Left kidney (tissue), 8 donors: ENCODE measurements around the gene SNHG17. TPM values are rescaled to one million over a fixed set of nuclear protein-coding genes. Genes with fewer than 3 reads are reported as not detected.
"Not testable (repeated sequence)": the region's sequence is repeated elsewhere in the genome, so short reads cannot be mapped to it uniquely, and the experiment has no call there.

Experiments
- DNase-seq: peaks from one replicate; pipeline ENCODE4 v3.0.0-alpha.2; 2013
- long read RNA-seq, 8 donors: transcript quantifications; one replicate each; lab custom pipeline, GENCODE V29; 2026
- polyA plus RNA-seq: library from polyadenylated mRNA; unstranded; fragments of 120-200 nt; gene quantifications from one replicate; pipeline ENCODE4 v1.2.1, GENCODE V29; 2013; ENCODE audit not compliant: insufficient read length

The SNHG17 gene
- polyA plus RNA-seq = 43.1 TPM
- long read RNA-seq, donor 1, partial matches to known transcripts = 26 of 30 reads
- long read RNA-seq, donor 1, other reads (novel, unspliced or antisense) = 0 of 30 reads
- long read RNA-seq, donor 2, partial matches to known transcripts = 26 of 39 reads
- long read RNA-seq, donor 2, other reads (novel, unspliced or antisense) = 12 of 39 reads
- long read RNA-seq, donor 3, partial matches to known transcripts = 0 of 10 reads
- long read RNA-seq, donor 3, other reads (novel, unspliced or antisense) = 9 of 10 reads
- long read RNA-seq, donor 4 = 0 reads
- long read RNA-seq, donor 5, partial matches to known transcripts = 48 of 92 reads
- long read RNA-seq, donor 5, other reads (novel, unspliced or antisense) = 40 of 92 reads
- long read RNA-seq, donor 6, partial matches to known transcripts = 40 of 48 reads
- long read RNA-seq, donor 6, other reads (novel, unspliced or antisense) = 6 of 48 reads
- long read RNA-seq, donor 7, partial matches to known transcripts = 43 of 45 reads
- long read RNA-seq, donor 7, other reads (novel, unspliced or antisense) = 0 of 45 reads
- long read RNA-seq, donor 8, partial matches to known transcripts = 7 of 7 reads
- long read RNA-seq, donor 8, other reads (novel, unspliced or antisense) = 0 of 7 reads

- DNase-seq = peak; percentile 88
These were observed at the start of gene SNHG17 for GRCh38 chr20:38434770-38435554. SNHG17 (minus strand) TSS chr20:38435328.

GRCh38 chr20:38479596-38479995 is 44.5 kb upstream of the SNHG17 start:
- no peak for DNase-seq

- DNase-seq = no peak
These were observed 42.6 kb upstream of the SNHG17 start for GRCh38 chr20:38477747-38478146.

- no peak for DNase-seq
These were observed 38.3 kb upstream of the SNHG17 start for GRCh38 chr20:38473367-38473795.

- DNase-seq = peak; percentile 99
These were observed 37.6 kb upstream of the SNHG17 start, which contains the start of gene RALGAPB for GRCh38 chr20:38472513-38473366. RALGAPB (plus strand) TSS chr20:38472843; CDS start chr20:38488433, 15,590 bp downstream.

GRCh38 chr20:38471987-38472512 is 36.9 kb upstream of the SNHG17 start:
- no peak for DNase-seq

GRCh38 chr20:38471245-38471644 is 36.1 kb upstream of the SNHG17 start:
- no peak for DNase-seq

GRCh38 chr20:38466983-38467382 is 31.9 kb upstream of the SNHG17 start:
- DNase-seq = no peak

GRCh38 chr20:38466171-38466570 is 31.0 kb upstream of the SNHG17 start:
- no peak for DNase-seq

- DNase-seq = not testable (repeated sequence)
These were observed 26.4 kb upstream of the SNHG17 start for GRCh38 chr20:38461569-38461968.

- not testable (repeated sequence) for DNase-seq
These were observed 26.0 kb upstream of the SNHG17 start for GRCh38 chr20:38461167-38461566.

- DNase-seq = not testable (repeated sequence)
These were observed 25.5 kb upstream of the SNHG17 start for GRCh38 chr20:38460631-38461030.

- peak; percentile 68 for DNase-seq
These were observed 25.0 kb upstream of the SNHG17 start for GRCh38 chr20:38460040-38460623.

- no peak for DNase-seq
These were observed 23.2 kb upstream of the SNHG17 start for GRCh38 chr20:38458314-38458713.

- no peak for DNase-seq
These were observed 19.7 kb upstream of the SNHG17 start for GRCh38 chr20:38454556-38455473.

GRCh38 chr20:38453941-38454340 is 18.8 kb upstream of the SNHG17 start:
- no peak for DNase-seq

- DNase-seq = no peak
These were observed 17.9 kb upstream of the SNHG17 start for GRCh38 chr20:38452880-38453624.

GRCh38 chr20:38450412-38450975 is 15.4 kb upstream of the SNHG17 start:
- no peak for DNase-seq

GRCh38 chr20:38449046-38449445 is 13.9 kb upstream of the SNHG17 start:
- DNase-seq = no peak
